CD4-positive, alpha-beta T cell treated with Interleukin-15 for 1 hour (primary cell): ENCODE results near the gene UBR7.

Experiments used
- DNase-seq: peaks from one replicate; pipeline ENCODE4 v3.0.0-alpha.2; 2020

The UBR7 gene

GRCh38 chr14:93266127-93266526, 59.1 kb downstream of the UBR7 start:
- no peak for DNase-seq

GRCh38 chr14:93267149-93267711, 60.2 kb downstream of the UBR7 start:
- no peak for DNase-seq

- DNase-seq, result no peak
These were observed 61.4 kb downstream of the UBR7 start for GRCh38 chr14:93268406-93268805.

- DNase-seq, result no peak
These were observed 62.4 kb downstream of the UBR7 start for GRCh38 chr14:93269341-93270068.

GRCh38 chr14:93271111-93271510, 64.1 kb downstream of the UBR7 start:
- no peak for DNase-seq

GRCh38 chr14:93274055-93274806, 67.2 kb downstream of the UBR7 start:
- no peak for DNase-seq

GRCh38 chr14:93276031-93276716, 69.1 kb downstream of the UBR7 start:
- DNase-seq, result no peak
